Hypothalamus (tissue), 51 donors: ENCODE measurements around the gene MAPK8.

Experiments
- DNase-seq, 51 donors: peaks; one replicate each; lab custom pipeline; 2025; lab: John Stamatoyannopoulos, UW

The MAPK8 gene

DNA sequence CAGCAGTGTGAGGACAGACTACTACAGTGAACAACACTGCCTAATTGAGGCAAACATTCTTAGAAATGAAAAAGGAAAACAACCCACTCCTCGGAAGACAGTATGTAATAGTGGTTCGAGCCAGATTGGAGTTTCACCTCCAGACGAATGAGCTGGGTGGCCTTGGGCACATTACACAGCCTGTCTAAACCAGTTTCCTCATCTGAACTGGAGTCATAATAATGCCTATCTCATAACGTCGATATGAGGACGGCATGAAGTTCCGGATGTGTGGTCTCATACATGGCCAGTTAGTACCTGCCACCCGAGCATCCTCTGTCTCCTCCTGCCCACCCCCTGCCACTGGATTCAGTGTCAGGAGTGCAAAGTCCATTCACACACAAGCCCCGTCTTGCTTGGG lies 16.2 kb upstream of the MAPK8 start:
- DNase-seq: no peak

DNA sequence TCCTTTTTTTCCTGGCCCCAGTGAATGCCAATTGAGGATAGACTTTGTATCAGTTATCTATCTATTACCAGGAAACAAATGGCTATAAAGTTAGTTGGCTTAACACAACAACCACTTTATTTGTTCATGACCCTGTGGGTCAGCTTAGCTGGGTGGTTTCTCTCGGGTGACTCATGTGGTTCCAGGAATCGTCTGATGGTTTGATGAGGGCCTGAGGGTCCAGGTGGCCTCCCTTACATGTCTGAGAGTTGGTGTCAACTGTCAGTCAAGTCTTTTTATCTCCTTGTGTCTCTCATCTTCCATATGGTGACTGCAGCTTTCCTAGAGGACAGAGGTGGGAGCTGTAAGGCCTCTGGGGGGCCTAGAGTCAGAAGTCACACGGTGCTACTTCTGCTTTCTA lies 15.3 kb upstream of the MAPK8 start:
- no peak for DNase-seq

DNA sequence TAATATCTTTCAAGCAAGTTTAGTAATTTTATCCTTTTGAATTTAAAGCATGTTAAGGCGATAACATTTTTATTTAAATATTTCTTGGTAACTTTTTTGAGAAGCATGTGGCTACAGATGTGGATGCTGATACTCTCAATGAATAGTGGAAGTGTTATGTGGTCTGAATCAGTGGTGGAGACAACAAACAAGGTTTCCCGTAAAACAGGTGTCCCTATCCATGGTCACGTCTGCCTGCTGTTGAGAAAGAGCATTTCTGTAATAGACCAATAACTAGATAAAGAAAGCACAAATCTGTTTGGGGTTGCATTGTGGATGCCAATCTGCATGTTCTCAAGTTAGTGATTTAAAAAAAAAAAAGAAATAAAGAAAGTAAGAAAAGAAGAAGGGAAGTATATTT lies 13.9 kb upstream of the MAPK8 start:
- no peak for DNase-seq

DNA sequence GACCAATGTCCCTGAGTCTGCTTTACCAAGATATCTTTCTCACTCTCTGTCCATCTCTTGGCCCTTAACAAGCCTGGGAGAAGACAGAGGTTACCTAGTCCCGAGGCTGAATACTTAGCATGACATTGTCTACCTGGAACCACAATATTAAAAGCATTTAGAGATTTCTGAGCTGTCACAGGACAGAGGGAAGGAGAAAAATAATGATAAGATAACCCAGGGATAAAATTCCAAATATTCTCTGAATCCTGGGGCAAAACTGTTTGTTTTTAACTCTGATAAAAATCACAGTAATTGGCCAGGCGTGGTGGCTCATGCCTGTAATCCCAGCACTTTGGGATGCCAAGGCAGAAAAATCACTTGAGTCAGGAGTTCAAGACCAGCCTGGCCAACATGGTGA lies 12.0 kb upstream of the MAPK8 start:
- no peak for DNase-seq

DNA sequence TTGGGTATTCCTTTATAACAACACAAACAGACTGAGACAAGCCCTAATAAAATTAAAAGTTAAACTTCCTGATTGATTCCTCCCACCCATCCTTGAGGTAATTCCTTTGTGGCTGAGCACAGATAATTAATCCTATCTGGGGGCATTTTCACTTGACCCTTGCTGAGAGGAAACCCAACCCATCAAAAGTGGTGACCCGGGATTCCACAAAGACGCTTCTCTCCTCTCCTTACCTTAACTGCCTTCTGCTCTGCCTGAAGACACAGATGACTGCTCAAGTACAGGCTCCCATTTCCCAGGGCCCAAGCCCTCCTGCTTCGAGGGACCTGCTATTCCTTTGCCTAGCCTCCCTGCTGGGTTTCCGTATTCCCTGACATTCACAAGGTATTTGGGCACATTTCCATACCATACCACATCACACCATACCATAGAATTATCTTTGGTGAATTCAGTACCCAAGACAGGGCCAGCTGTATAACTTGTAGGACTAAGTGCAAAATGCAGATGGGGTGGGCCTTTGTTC lies 9.8 kb upstream of the MAPK8 start:
- no peak for DNase-seq

DNA sequence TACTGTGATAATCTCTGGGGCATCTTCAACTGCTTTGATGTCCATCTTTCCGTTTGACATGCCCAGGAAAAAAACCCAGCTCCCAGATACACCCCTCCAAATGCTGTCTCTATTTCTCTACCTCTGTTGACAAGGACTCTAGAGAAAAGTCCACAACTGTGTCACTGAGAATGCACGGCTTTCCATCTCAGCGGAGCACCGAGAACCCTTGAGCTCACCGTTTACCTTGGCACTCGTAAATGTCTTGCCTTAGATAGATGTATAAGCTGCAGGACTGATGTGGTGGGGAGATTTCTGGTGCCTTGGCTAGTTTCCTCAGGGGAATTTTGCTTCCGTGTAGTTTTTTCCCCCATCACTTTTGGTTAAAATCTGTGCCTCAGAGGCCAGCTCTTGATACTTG lies 7.4 kb upstream of the MAPK8 start:
- DNase-seq: no peak

DNA sequence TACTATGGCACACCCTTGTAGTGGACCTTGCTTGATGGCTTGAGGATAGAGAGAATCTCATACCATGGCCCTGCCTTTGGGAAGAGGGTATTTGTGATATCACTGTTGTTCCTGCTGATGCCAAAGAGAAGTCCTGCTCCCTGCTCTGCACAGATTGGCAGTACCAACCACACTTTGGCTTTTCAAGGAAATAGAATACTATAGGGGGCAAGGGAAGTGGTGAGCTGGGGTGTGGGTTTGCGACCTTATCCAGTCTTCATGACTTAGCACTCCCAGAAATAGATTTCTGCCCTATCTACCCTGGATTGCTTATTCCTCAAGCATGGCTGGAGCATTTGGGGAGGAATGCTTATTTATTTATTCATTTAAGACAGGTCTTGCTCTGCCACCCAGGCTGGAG lies 6.8 kb upstream of the MAPK8 start:
- no peak for DNase-seq

DNA sequence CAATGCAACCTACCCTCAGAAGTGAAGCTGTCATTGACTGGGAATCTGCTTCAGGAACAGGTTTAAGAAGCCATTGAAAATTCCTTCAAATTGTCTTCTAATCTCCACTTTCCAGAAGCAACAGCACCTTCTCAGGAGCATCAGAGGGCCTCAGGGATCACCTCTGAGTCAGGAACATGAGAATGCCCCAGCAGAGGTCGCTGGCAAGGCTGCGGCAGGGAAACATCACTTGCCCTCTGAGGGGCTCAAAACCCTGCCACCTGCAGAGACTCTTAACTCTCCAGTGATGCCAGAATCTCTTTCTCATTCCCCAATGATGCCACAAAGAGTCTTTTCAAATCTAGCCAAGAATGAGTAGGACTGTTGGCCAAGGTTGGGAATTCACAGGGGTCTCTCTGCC lies 5.9 kb upstream of the MAPK8 start:
- DNase-seq: peak in 2 of 51 donors; percentile 10 to 34

DNA sequence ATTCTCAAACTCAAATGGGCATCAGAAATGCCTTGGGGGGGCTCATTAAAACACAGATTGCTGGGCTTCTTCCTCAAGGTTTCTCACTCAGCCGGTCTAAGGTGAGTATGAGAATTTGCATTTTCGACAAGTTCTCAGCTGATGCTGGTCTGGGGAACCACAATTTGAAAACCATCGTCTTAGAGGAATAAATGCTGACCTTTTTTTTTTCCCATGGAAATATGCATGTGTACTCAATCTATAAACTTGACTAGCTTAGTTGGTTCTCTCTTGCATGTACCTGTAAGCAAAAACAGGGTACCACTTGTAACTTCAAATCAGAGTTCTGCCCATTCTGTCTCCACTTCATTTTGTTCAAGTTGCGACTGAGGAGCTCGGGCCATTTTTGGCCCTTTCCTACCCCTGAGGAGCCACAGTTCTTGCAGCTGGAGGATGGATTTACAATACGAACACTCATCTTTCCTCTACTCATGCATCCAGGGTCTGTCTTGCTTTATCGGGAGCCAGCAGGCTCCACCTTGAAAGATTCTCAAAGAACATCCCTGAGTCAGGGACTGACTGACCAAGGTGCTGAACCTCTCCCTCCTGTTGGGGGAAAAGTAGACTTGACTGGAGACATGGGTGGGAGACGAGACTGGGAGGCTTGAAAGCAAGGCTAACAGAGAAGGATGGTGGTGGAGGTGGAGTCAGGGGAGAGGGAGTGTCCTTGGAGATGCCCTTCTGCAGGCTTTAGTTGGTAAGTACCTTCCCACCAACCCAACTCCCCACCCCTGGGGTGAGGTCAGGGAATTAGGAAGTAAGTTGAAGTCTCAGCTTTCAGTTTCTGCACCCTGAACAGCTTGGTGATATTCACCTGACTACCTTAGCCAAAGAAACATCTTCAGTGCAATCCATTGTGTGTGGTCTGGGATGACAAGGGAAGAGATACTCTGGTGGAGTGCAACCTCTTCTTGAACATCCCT lies 3.7 kb upstream of the MAPK8 start:
- no peak for DNase-seq

DNA sequence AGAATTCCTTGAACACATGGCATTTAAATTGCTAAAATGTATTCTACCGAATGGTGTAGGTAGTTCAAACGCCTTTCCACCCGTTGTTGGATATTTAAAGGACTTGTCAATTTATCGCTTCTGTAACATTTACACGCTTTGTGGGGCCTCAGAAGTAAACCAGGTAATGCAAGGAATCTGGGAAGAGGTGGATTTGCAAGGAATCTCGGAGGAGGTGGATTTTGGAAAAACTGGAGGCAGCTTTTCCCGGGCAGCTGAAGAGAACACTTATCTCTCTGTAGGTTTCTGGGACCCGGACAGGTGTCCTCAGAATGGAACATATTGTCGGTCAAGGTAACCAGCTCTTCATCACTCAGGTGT lies 592 bp upstream of the MAPK8 start:
- no peak for DNase-seq

DNA sequence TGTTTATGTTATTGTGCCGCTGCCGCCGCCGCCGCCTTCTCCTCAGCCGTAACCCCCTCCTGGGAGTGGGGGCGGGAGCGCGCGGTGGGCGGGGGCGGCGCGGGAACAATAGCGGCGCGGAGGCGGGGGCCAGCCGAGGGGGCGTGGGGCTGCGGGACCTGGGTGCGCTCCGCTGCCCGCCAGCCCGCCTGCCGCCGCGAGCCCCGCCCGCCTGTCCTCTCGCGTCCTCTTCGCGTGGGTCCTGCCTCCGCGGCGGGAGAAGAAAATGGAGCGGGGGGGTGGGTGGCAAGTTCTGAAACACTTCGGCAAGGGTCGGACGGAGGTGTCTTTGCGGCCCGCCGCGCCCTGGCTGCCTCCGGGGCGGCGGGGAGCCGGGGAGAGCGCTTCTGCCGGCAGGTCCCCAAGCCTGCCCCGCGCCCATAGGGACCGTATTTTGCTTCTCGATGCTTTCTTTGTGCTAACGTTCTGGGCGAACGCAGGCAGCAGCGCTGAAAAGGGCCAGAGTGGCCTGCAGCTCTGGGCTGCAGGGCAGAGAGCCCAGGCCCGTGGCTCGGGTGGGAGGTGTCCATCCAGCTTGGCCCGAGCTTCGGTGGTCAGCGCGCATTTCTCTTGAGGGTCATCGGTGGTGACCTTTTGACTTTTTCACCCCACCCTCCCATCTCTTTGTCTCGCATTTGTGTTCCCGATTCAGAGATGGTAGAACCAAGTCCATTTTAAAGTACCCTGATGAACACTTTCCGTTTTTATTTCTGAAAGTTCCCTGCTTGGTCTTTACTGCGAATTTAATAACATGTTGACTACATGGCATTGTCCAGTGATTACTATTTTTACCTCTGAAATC lies 613 bp downstream of the MAPK8 start:
- peak in 33 of 51 donors; percentile 43 to 90 (median 70) for DNase-seq

DNA sequence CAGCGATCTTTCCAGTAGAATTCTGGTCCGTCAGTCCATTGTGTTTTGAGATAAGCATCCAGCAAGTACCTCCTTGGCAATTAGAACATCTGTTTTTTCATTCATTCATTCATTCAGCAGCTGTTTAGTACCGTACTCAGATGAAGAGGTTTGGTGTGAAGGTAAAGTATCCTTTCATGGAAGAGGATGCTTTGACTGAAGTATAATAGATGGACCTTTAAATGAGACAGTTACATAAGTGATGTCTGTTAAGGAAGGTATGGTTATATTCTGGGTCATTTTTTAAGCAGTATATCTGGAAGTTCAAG lies 1.2 kb downstream of the MAPK8 start:
- no peak for DNase-seq

DNA sequence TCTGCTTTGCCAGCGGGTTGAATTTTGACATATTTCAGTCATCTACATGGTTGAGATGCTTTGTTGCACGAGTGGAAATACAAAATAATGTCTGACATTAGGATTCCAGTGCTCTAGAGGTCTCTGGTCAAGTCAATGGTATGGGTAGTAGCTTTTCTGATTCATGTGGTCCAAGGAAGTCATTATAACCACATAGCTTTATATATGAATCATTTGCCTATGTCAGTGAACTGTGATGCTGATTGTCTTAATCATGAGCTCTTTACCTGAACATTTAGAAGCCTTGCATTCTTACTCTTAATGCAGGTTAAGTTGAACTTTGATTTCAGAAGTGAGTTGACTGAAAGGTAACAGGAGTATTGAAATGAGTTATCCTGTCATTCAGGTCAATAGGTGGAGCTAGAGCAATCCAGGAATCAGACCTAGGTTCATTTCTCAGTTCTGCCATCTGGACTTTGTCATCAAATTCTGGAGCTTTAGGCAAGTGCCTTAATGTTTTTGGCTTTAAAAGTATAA lies 3.3 kb downstream of the MAPK8 start:
- DNase-seq: no peak

DNA sequence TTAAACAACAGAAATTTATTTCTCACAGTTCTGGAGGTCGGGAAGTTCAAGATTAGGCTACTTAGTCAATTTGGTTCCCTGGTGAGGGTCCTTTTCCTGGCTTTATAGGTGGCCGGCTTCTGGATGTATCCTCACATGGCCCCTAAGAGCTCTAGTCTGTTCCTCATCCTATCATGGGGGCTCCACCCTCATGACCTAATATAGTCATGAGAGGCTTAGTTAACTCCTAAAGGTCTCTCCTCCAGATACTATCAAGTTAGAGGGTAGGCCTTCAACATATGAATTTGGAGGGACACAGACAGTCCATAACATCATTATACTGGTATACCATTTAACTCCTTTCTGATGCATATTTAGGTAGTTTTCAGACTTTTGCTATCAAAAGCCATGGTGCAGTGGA lies 7.6 kb downstream of the MAPK8 start:
- no peak for DNase-seq

DNA sequence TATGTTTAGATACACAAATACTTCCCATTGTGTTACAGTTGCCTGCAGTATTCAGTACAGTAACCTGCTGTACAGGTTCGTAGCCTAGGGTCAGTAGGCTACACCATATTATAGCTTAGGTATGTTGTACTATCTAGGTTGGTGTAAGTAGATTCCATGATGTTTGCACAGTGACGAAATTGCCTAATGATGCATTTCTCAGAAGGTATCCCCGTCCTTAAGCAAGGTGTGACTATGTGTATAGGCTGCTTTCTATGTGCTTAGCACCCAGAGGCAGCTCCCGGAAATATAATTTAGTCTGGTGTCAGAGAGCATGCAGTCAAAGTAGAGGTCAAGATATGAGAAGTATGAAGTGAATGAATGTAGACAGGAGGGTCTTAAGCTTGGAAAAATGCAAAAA lies 9.8 kb downstream of the MAPK8 start:
- DNase-seq: no peak

DNA sequence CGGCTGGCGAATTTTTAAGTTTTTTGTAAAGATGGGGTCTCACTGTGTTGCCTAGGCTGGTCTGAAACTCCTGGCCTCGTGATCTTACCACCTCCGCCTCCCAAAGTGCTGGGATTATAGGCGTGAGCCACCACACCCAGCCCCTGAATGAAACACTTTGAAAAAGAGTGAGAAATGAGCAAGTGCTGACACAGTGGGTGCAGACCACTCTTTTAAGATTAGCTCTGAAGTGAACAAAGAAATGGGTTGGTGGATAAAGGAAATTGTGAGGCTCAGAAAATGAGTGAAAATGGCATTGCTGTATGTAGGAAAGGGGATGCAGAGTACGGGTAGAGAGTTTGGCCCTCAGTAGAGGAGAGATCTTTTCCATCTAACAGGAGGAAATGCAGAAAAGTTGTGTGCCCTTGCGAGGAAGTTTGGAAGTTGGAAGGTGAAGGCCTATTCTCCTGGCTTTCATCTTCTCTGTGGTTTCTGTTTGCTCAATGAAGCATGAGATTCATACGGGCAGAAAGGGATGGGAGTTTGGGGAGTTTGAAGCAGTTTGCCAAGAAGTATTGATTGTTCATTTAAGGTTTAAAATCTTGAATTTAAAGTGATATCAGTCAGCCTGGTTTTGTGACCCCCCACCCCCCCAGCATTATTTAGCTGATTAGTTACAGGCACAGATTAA lies 11.0 kb downstream of the MAPK8 start:
- no peak for DNase-seq

DNA sequence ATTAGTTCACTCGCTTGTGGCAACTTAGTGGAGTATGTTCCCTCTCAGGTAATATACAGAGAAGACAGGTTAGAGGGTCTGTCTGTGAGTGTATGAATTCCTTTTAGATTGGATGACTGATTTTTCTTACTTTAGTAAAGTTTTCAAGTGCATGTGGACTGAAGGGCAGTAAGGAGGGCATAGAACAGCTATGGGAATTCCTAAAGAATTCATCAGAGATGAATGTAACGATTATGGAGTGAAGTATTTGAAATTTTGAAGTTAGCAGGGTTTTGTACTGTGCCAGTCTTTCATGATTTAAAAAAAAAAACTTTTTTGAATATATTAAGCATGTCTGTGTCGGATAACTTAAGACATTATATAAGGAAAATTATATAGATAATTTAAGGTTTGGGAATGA lies 15.5 kb downstream of the MAPK8 start:
- DNase-seq: no peak

DNA sequence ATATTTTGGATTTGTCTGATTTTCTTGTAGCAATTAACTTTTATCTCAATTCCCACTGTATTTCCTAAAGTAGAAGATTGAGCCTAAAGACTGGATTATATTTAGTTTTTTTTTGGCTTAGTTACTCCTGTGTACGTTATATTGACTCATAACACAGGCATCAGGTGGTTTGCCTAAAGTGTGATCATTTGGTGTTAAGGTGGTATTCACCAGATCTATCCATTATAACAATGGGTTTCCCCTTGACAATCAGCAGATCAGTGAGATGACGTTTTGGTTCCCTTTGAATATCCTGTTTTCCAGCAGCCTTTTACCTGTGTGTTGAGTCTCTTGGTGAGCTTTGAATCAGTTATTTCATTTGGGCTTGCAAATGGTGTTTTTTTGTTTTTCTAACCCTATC lies 18.1 kb downstream of the MAPK8 start:
- DNase-seq: no peak

DNA sequence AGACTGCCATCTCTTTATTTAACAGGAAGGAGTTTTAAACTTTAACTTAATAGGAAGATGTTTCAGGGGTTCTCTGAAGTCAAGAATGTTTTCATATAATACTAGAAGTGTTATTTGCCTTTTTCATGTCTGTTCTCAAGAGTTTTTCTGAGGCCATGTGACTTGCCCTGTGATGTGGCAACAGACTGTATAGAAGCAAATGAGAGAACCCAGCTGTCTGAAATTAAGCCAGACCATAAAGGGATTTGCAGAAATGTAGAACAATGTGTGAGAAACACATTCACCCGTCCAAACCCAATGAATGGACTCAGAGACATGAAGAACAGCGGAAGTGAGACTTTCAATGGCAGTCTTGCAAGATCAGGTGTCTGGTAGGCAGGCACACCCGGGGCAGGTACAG lies 23.8 kb downstream of the MAPK8 start:
- DNase-seq: no peak

DNA sequence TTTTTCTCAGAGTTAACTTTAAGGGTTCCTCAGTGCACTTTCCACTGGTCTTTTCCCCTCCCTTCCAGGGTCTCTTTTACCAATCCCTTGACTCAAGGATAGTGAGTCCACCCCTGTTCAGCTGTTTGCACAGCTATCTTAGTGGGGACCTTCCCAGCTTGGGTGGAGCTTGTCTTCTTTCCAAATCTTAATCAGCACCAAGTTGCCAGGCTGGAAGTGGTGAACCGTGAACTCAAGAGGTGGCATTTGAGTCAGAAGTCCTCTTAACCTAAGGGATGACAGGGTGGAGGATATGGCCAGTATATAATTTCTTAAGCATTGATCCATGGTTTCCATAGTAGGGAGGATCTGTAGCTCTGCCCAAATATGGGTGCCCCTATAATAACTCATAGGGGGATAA lies 25.0 kb downstream of the MAPK8 start:
- no peak for DNase-seq
